Esophagus muscularis mucosa (tissue), 4 donors: ENCODE data around the gene ZNF516. TPM values are rescaled to one million over a fixed set of nuclear protein-coding genes. Genes with fewer than 3 reads are reported as not detected.

Source experiments
- DNase-seq: peaks from one replicate; pipeline ENCODE4 v3.0.0-alpha.2; 2017; ENCODE audit errors: extremely low spot score
- H3K27ac ChIP-seq, 4 donors: fragments of 200-600 bp; sonication (generic); replicated peaks in 1 of 4; 1 replicate in 3 of 4; 2 replicates in 1 of 4; pipeline ENCODE4 v1.5.1; 2016 to 2019; ENCODE audit warnings: mild to moderate bottlenecking in 1 of 4
- H3K27me3 ChIP-seq, 4 donors: fragments of 200-600 bp; sonication (generic); one replicate each; pipeline versions ENCODE4 v1.5.1 to v1.6.0; 2016 to 2019
- H3K36me3 ChIP-seq, 4 donors: fragments of 200-600 bp; sonication (generic); one replicate each; pipeline ENCODE4 v1.5.1; 2016 to 2019
- H3K4me1 ChIP-seq, 4 donors: fragments of 200-600 bp; sonication (generic); one replicate each; pipeline ENCODE4 v1.5.1; 2016 to 2019
- H3K4me3 ChIP-seq, 4 donors: fragments of 200-600 bp; sonication (generic); 1 replicate in 2 of 4; 2 replicates in 2 of 4; pipeline ENCODE4 v1.5.1; 2016 to 2019; ENCODE audit warnings: mild to moderate bottlenecking in 4 of 4, moderate library complexity in 1 of 4
- H3K9me3 ChIP-seq, 4 donors: fragments of 200-600 bp; sonication (generic); 1 replicate in 3 of 4; 2 replicates in 1 of 4; pipeline ENCODE4 v1.5.1; 2016 to 2019
- CTCF ChIP-seq, 3 experiments: fragments of 200-600 bp in 2 of 3; fragments of 450-650 bp in 1 of 3; sonication (generic) in 2 of 3; IDR thresholded peaks; one replicate each; pipeline ENCODE4 v1.5.1; 2017 to 2019; ENCODE audit warnings: antibody characterized with exemption in 3 of 3, mild to moderate bottlenecking in 2 of 3, moderate library complexity in 1 of 3
- EP300 ChIP-seq: sonication (generic); formaldehyde crosslinking; IDR thresholded peaks from one replicate; pipeline ENCODE4 v1.6.1; 2017; ENCODE audit warnings: antibody characterized with exemption
- POLR2A ChIP-seq: fragments of 450-650 bp; IDR thresholded peaks from one replicate; pipeline ENCODE4 v1.6.1; 2017; ENCODE audit warnings: antibody characterized with exemption, moderate library complexity, mild to moderate bottlenecking, low read depth
- POLR2AphosphoS5 ChIP-seq, 2 donors: sonication (generic); formaldehyde crosslinking; IDR thresholded peaks; one replicate each; pipeline ENCODE4 v1.6.1; 2017; ENCODE audit warnings: antibody characterized with exemption in 2 of 2
- WGBS: methylation state at CpG from one replicate; pipeline ENCODE4 v1.1.5; 2018; 5-methylcytosine and 5-hydroxymethylcytosine counted together
- intact Hi-C: fragments of 100-400 bp; cut with DNase I; formaldehyde crosslinking; loops from one replicate; pipeline ENCODE4 v1.15.1; 2023
- total RNA-seq, 4 donors: library from RNA; depleted of rRNA; stranded (reverse); fragments of >200 nt; gene quantifications; one replicate each; pipeline versions ENCODE4 v1.1.0 to v1.2.1, GENCODE V29; 2016

The ZNF516 gene
- total RNA-seq, 4 donors from 2014 or later: 28.5 to 44.9 (median 35.8) TPM

- H3K4me3 ChIP-seq: no peak overlapping the region
- H3K4me1 ChIP-seq: peaks cover 9 to 17% (median 16%) of the 10 kb centered on the region in 4 donors
- no peak for DNase-seq
- no peak for TF ChIP-seq EP300
- no peak for TF ChIP-seq CTCF (IDR thresholded peaks at IDR 0.05)
- no peak for TF ChIP-seq POLR2AphosphoS5 (IDR thresholded peaks at IDR 0.05)
- TF ChIP-seq POLR2A: no peak
- H3K27ac ChIP-seq: peak overlapping the region in 2 of 4 donors; percentile 47 to 52
- WGBS: 72% methylated on average over 3 of the region's 3 CpGs
- H3K9me3 ChIP-seq: no peaks in the 10 kb centered on the region
- H3K36me3 ChIP-seq: no peaks in the 10 kb centered on the region
- H3K27me3 ChIP-seq: peaks cover 0 to 23% (median 0%) of the 10 kb centered on the region in 4 donors
- intact Hi-C loops: no loop called here
Measured at GRCh38 chr18:76525911-76526310, 30.9 kb upstream of the ZNF516 start.

GRCh38 chr18:76524900-76525698 is 30.1 kb upstream of the ZNF516 start:
- peak overlapping the region; percentile 24 to 52 (median 49) for H3K27ac ChIP-seq
- peaks cover 0 to 23% (median 0%) of the 10 kb centered on the region in 4 donors for H3K27me3 ChIP-seq
- peak overlapping the region; percentile 33 to 51 (median 46) for H3K4me3 ChIP-seq
- intact Hi-C loops: no loop called here
- WGBS: 45% methylated on average over 20 of the region's 20 CpGs
- TF ChIP-seq CTCF (IDR thresholded peaks at IDR 0.05): no peak
- TF ChIP-seq POLR2AphosphoS5 (IDR thresholded peaks at IDR 0.05): no peak
- TF ChIP-seq EP300: no peak
- no peak for TF ChIP-seq POLR2A
- peaks cover 9 to 19% (median 17%) of the 10 kb centered on the region in 4 donors for H3K4me1 ChIP-seq
- H3K9me3 ChIP-seq: no peaks in the 10 kb centered on the region
- H3K36me3 ChIP-seq: no peaks in the 10 kb centered on the region
- no peak for DNase-seq

- intact Hi-C loops: no loop called here
- no peak overlapping the region for H3K4me3 ChIP-seq
- no peak for TF ChIP-seq POLR2A
- TF ChIP-seq EP300: no peak
- no peak for TF ChIP-seq CTCF (IDR thresholded peaks at IDR 0.05)
- TF ChIP-seq POLR2AphosphoS5 (IDR thresholded peaks at IDR 0.05): no peak
- H3K9me3 ChIP-seq: no peaks in the 10 kb centered on the region
- H3K27ac ChIP-seq: no peak overlapping the region
- whole genome bisulfite sequencing: 95% methylated on average over 2 of the region's 2 CpGs
- DNase-seq: no peak
- no peaks in the 10 kb centered on the region for H3K36me3 ChIP-seq
- peaks cover 9 to 18% (median 17%) of the 10 kb centered on the region in 4 donors for H3K4me1 ChIP-seq
- peaks cover 0 to 23% (median 0%) of the 10 kb centered on the region in 4 donors for H3K27me3 ChIP-seq
Measured at GRCh38 chr18:76524477-76524876, 29.4 kb upstream of the ZNF516 start.

- peaks cover 0 to 11% (median 0%) of the 10 kb centered on the region in 4 donors for H3K27me3 ChIP-seq
- WGBS: 88% methylated on average over 1 of the region's 1 CpG
- intact Hi-C loops: no loop called here
- H3K4me1 ChIP-seq: peaks cover 0 to 9% (median 6%) of the 10 kb centered on the region in 4 donors
- peak overlapping the region in 3 of 4 donors; percentile 20 to 67 (median 39) for H3K27ac ChIP-seq
- no peaks in the 10 kb centered on the region for H3K36me3 ChIP-seq
- H3K9me3 ChIP-seq: no peaks in the 10 kb centered on the region
- DNase-seq: no peak
- TF ChIP-seq CTCF (IDR thresholded peaks at IDR 0.05) (no peak), EP300 (no peak), POLR2A (no peak), POLR2AphosphoS5 (IDR thresholded peaks at IDR 0.05) (no peak)
- peak overlapping the region in 1 of 4 donors; percentile 4 for H3K4me3 ChIP-seq
Measured at GRCh38 chr18:76522551-76522950, 27.5 kb upstream of the ZNF516 start.
